Activated CD4-positive, alpha-beta T cell treated with anti-CD3 and anti-CD28 coated beads, Interleukin-2, amount 10 ng/mL, durations not matched to agents 24 days and 14 days (primary cell): ENCODE results near the gene SEC14L2. TPM values are rescaled to one million over a fixed set of nuclear protein-coding genes. Genes with fewer than 3 reads are reported as not detected.

Experiments used
- DNase-seq: peaks from one replicate; pipeline ENCODE4 v3.0.0; 2022
- H3K27ac Mint-ChIP-seq: one replicate; pipeline ENCODE4 v1.8.0; 2022; ENCODE audit warnings: mild to moderate bottlenecking, mixed read lengths
- H3K27me3 Mint-ChIP-seq: one replicate; pipeline ENCODE4 v1.8.0; 2022; ENCODE audit warnings: mixed read lengths
- H3K36me3 Mint-ChIP-seq: one replicate; pipeline ENCODE4 v1.8.0; 2022; ENCODE audit warnings: low read depth, mild to moderate bottlenecking, mixed read lengths
- H3K4me1 Mint-ChIP-seq: one replicate; pipeline ENCODE4 v1.8.0; 2021; ENCODE audit warnings: mixed read lengths
- H3K4me3 Mint-ChIP-seq: one replicate; pipeline ENCODE4 v1.8.0; 2022; ENCODE audit warnings: mild to moderate bottlenecking, moderate library complexity, mixed read lengths
- H3K9me3 Mint-ChIP-seq: one replicate; pipeline ENCODE4 v1.8.0; 2021; ENCODE audit warnings: mixed read lengths
- intact Hi-C: fragments of 100-400 bp; cut with micrococcal nuclease; formaldehyde crosslinking; loops from one replicate; pipeline ENCODE4 v1.15.1; 2023
- total RNA-seq: library from RNA; stranded (reverse); gene quantifications from 2 replicates; pipeline ENCODE4 v1.2.3, GENCODE V29; 2022

SEC14L2 gene
- 25.1 and 26.7 TPM in 2 replicates for total RNA-seq

GRCh38 chr22:30396871-30397655 is at the start of gene SEC14L2:
SEC14L2 (plus strand) TSS chr22:30397018; CDS start chr22:30397117, 99 bp downstream.
- intact Hi-C loops: loop anchor here (1.0 to 10.0 kb wide), 2 partner anchors 27 to 292 kb away; no protein-coding TSS in a partner anchor
- Mint-ChIP-seq H3K9me3 (no peaks in the 10 kb centered on the region), H3K4me1 (peaks cover 48% of the 10 kb centered on the region), H3K27me3 (no peaks in the 10 kb centered on the region), H3K36me3 (peaks cover 15% of the 10 kb centered on the region), H3K4me3 (peak within 1 kb of the TSS; percentile 94), H3K27ac (peak within 1 kb of the TSS; percentile 78)
- peak; percentile 90 for DNase-seq

GRCh38 chr22:30347255-30347892 is 49.4 kb upstream of the SEC14L2 start:
- intact Hi-C loops: no loop called here
- DNase-seq: no peak
- H3K4me1 Mint-ChIP-seq: peaks cover 35% of the 10 kb centered on the region
- no peaks in the 10 kb centered on the region for H3K27me3 Mint-ChIP-seq
- H3K27ac Mint-ChIP-seq: peak overlapping the region; percentile 87
- H3K4me3 Mint-ChIP-seq: peak overlapping the region; percentile 36
- H3K36me3 Mint-ChIP-seq: peaks cover 77% of the 10 kb centered on the region
- no peaks in the 10 kb centered on the region for H3K9me3 Mint-ChIP-seq

GRCh38 chr22:30348404-30348803 is 48.4 kb upstream of the SEC14L2 start:
- peak overlapping the region; percentile 25 for H3K4me3 Mint-ChIP-seq

GRCh38 chr22:30348809-30349208 is 48.0 kb upstream of the SEC14L2 start:
- no peaks in the 10 kb centered on the region for H3K9me3 Mint-ChIP-seq
- H3K4me3 Mint-ChIP-seq: peak overlapping the region; percentile 25

More at GRCh38 chr22:30348404-30348803, 48.4 kb upstream of the SEC14L2 start:
- peaks cover 77% of the 10 kb centered on the region for H3K36me3 Mint-ChIP-seq
- H3K9me3 Mint-ChIP-seq: no peaks in the 10 kb centered on the region
- intact Hi-C loops: no loop called here
- no peaks in the 10 kb centered on the region for H3K27me3 Mint-ChIP-seq
- no peak for DNase-seq
- H3K27ac Mint-ChIP-seq: peak overlapping the region; percentile 83
- peaks cover 35% of the 10 kb centered on the region for H3K4me1 Mint-ChIP-seq

GRCh38 chr22:30351226-30351625 is 45.6 kb upstream of the SEC14L2 start:
- Mint-ChIP-seq H3K36me3 (peaks cover 71% of the 10 kb centered on the region), H3K27ac (no peak overlapping the region), H3K4me1 (peaks cover 49% of the 10 kb centered on the region), H3K27me3 (no peaks in the 10 kb centered on the region), H3K9me3 (no peaks in the 10 kb centered on the region), H3K4me3 (no peak overlapping the region)
- DNase-seq: no peak
- intact Hi-C loops: no loop called here

More at GRCh38 chr22:30348809-30349208, 48.0 kb upstream of the SEC14L2 start:
- intact Hi-C loops: no loop called here
- no peaks in the 10 kb centered on the region for H3K27me3 Mint-ChIP-seq
- peak overlapping the region; percentile 83 for H3K27ac Mint-ChIP-seq
- peaks cover 77% of the 10 kb centered on the region for H3K36me3 Mint-ChIP-seq
- peaks cover 37% of the 10 kb centered on the region for H3K4me1 Mint-ChIP-seq
- DNase-seq: no peak

GRCh38 chr22:30354644-30355043 is 42.2 kb upstream of the SEC14L2 start:
- Mint-ChIP-seq H3K9me3 (no peaks in the 10 kb centered on the region), H3K27me3 (peaks cover 2% of the 10 kb centered on the region), H3K4me1 (peaks cover 41% of the 10 kb centered on the region), H3K4me3 (peak overlapping the region; percentile 95), H3K36me3 (peaks cover 51% of the 10 kb centered on the region), H3K27ac (peak overlapping the region; percentile 50)
- DNase-seq: no peak
- intact Hi-C loops: loop anchor here (1.0 kb wide), 1 partner anchor 48 kb away; no protein-coding TSS in a partner anchor

DNA sequence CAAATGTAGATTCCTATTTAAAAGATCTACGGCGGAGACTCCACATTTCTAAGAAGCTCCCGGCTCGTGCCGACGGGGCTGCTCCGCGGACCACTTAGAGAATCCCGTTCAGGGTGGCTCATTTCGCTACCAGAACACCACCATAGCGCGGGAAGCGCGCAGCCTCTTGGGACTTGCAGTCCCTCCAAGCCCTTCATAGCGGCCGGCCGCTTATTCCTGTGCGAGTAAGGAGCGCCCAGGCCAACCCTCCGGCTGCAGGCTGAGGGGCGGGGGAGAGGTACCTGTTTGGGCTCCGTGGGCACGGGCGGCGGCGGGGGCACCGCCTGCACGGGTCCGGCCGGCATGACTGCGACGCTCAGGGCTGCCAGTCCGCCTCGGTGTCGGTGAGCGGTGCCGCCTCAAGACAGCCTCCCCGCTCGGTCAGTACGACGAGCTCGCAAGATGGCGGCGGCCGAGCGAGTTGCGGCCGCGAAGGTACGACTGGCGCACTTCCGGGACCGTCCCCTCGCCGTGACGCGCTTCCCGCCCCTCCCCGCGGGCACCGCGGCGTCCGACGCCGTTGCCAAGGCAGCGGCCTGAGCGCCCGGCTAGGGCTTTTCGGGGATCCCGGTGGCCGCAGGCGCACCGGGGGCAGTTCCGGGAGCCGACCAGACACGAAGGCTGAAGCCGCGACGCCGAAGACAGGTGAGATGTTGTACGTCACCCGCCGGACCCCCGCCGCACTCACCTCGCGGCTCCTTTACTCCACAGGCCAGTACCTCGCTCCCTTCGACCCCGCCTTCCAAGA is 40.2 kb upstream of the SEC14L2 start, which contains the start of the genes CCDC157 and SF3A1:
CCDC157 (plus strand) TSS at position 559 of the 787 bp plus-strand sequence. CDS start 8,994 bp downstream, outside the sequence.
SF3A1 (minus strand) TSS at position 446 of the 787 bp plus-strand sequence; CDS start at position 344, 102 bp downstream.
- peak; percentile 98 for DNase-seq
- intact Hi-C loops: loop anchor here (1.0 to 2.0 kb wide), 4 partner anchors 29 to 68 kb away; partner anchors contain the start of genes CASTOR1 and RNF215
- Mint-ChIP-seq H3K4me3 (peak within 1 kb of the TSS; percentile 95), H3K27ac (peak within 1 kb of the TSS; percentile 92), H3K27me3 (peaks cover 2% of the 10 kb centered on the region), H3K9me3 (no peaks in the 10 kb centered on the region), H3K4me1 (peaks cover 31% of the 10 kb centered on the region), H3K36me3 (peaks cover 34% of the 10 kb centered on the region)

DNA sequence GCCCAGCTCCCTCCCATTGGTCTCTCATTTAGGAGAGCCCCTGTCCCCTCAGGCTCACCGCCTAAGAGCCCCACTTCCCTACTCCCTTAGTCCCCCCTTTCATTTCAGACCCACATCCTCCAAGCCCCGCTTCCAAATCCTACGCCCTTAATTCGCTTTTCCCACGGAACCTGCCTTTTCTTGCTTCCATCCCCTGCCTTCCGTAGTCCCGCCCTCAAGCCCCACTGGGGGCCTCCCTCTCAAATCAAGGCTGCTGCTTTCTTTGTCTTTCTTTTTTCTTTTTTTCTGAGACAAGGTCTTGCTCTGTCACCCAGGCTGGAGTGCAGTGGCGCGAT is 39.6 kb upstream of the SEC14L2 start:
- peaks cover 29% of the 10 kb centered on the region for H3K36me3 Mint-ChIP-seq
- peaks cover 2% of the 10 kb centered on the region for H3K27me3 Mint-ChIP-seq
- H3K4me1 Mint-ChIP-seq: peaks cover 29% of the 10 kb centered on the region
- H3K9me3 Mint-ChIP-seq: no peaks in the 10 kb centered on the region
- no peak for DNase-seq
- H3K27ac Mint-ChIP-seq: peak overlapping the region; percentile 85
- intact Hi-C loops: loop anchor here (2.0 kb wide), 1 partner anchor 30 kb away; the partner anchor contains the start of gene RNF215
- peak overlapping the region; percentile 95 for H3K4me3 Mint-ChIP-seq

- H3K36me3 Mint-ChIP-seq: peaks cover 24% of the 10 kb centered on the region
- no peak for DNase-seq
- no peaks in the 10 kb centered on the region for H3K9me3 Mint-ChIP-seq
- H3K4me3 Mint-ChIP-seq: peak overlapping the region; percentile 95
- intact Hi-C loops: loop anchor here (2.0 kb wide), 1 partner anchor 29 kb away; the partner anchor contains the start of gene RNF215
- peaks cover 29% of the 10 kb centered on the region for H3K4me1 Mint-ChIP-seq
- H3K27ac Mint-ChIP-seq: peak overlapping the region; percentile 2
- peaks cover 2% of the 10 kb centered on the region for H3K27me3 Mint-ChIP-seq
Measured at GRCh38 chr22:30357650-30358215, 39.1 kb upstream of the SEC14L2 start.

DNA sequence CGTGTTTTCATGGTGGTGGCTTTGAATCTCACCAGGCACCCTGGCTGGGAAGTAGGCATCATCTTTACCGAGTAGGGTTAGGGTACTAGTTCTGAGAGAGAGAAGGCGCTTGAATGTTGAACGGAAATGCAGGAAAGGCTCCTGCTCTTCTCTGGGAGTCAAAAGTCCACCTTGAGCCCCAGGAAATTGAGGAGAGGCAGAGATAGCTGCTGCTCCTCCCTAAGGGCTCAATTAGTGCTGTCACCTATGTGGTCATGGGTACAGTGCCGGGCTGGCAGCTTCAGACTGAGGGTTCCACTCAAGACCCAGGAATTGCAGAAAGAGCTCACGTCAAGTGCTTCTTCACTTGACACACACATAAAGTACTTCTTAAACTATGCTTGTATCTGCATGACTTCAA is 38.3 kb upstream of the SEC14L2 start:
- intact Hi-C loops: no loop called here
- H3K9me3 Mint-ChIP-seq: no peaks in the 10 kb centered on the region
- peaks cover 20% of the 10 kb centered on the region for H3K36me3 Mint-ChIP-seq
- H3K4me3 Mint-ChIP-seq: no peak overlapping the region
- H3K27ac Mint-ChIP-seq: no peak overlapping the region
- H3K4me1 Mint-ChIP-seq: peaks cover 29% of the 10 kb centered on the region
- H3K27me3 Mint-ChIP-seq: peaks cover 2% of the 10 kb centered on the region
- no peak for DNase-seq

GRCh38 chr22:30361916-30362650 is 34.7 kb upstream of the SEC14L2 start:
- H3K36me3 Mint-ChIP-seq: no peaks in the 10 kb centered on the region
- intact Hi-C loops: no loop called here
- DNase-seq: no peak
- H3K9me3 Mint-ChIP-seq: no peaks in the 10 kb centered on the region
- no peak overlapping the region for H3K27ac Mint-ChIP-seq
- no peak overlapping the region for H3K4me3 Mint-ChIP-seq
- peaks cover 6% of the 10 kb centered on the region for H3K4me1 Mint-ChIP-seq
- peaks cover 2% of the 10 kb centered on the region for H3K27me3 Mint-ChIP-seq

DNA sequence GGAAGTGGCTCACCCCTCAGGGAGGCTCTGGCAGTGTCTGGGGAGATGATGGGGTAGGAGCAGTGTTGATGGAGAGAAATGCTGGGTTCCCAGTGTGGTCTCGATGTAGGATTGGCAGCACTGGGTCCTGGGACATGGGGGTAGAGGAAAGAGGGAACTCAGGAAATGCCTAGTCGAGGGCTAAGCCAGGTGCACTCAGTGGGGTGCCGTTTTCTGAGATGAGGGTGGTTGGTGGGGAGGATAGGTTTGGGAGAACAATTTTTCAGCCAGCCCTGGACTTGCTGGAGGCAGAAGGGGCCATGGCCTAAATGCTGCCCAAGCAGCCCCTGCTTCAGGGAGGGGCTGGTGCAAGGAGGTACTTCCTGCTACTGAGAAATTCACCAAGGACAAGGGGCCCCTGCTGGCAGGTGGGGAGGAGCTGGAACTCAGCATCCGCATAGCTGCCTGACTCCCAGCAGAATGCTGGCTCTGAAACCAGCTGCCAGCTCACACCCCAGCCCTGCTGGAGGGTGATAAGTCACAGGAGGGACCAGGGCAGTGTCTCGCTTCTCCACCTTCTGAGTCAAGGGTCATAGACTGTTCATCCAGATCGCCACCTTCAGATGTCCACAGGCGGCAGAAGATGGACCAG is 34.1 kb upstream of the SEC14L2 start:
- H3K4me1 Mint-ChIP-seq: peaks cover 3% of the 10 kb centered on the region
- H3K9me3 Mint-ChIP-seq: no peaks in the 10 kb centered on the region
- no peak overlapping the region for H3K27ac Mint-ChIP-seq
- DNase-seq: no peak
- intact Hi-C loops: no loop called here
- H3K4me3 Mint-ChIP-seq: no peak overlapping the region
- no peaks in the 10 kb centered on the region for H3K36me3 Mint-ChIP-seq
- peaks cover 2% of the 10 kb centered on the region for H3K27me3 Mint-ChIP-seq
